ENCODE measurements around the gene METTL14. TPM values are rescaled to one million over a fixed set of nuclear protein-coding genes. Genes with fewer than 3 reads are reported as not detected.
A peak's percentile ranks its signal among the peaks of the same experiment; 100 is the strongest.

Gene METTL14
- total RNA-seq, 1 experiment from 2014 or later = 26.3 TPM

- no peaks in the 10 kb centered on the region for H3K27me3 ChIP-seq (ENCODE audit: insufficient read depth, low read depth)
- POLR2A ChIA-PET (ENCODE audit: unreplicated experiment) = no interaction called here
- H3K27ac ChIP-seq = no peak overlapping the region
- no peaks in the 10 kb centered on the region for H3K9me2 ChIP-seq (ENCODE audit: insufficient read depth)
- H3K4me2 ChIP-seq = peak overlapping the region; percentile 21; the same call in 1 of the 2 replicates
- no TSS peak for BruUV-seq (replicated peaks)
- CTCF ChIA-PET = interaction anchor here (0.6 kb wide), 1 partner anchor 92 kb away, joined by 17 read pairs; no protein-coding TSS in a partner anchor
- H2AFZ ChIP-seq = no peak overlapping the region
- peaks cover 12% of the 10 kb centered on the region; the same call in 1 of the 2 replicates for H3K4me1 ChIP-seq (replicated peaks; ENCODE audit: insufficient read depth)
- H3K36me3 ChIP-seq (ENCODE audit: low read depth) = no peaks in the 10 kb centered on the region
- no peaks in the 10 kb centered on the region for H4K20me1 ChIP-seq (ENCODE audit: insufficient read depth)
- DNase-seq = no peak
- intact Hi-C loops (cut with micrococcal nuclease; ENCODE audit: unreplicated experiment) = loop anchor here (10.0 kb wide), 1 partner anchor 399 kb away; no protein-coding TSS in a partner anchor
- peaks cover 25% of the 10 kb centered on the region for H3K79me2 ChIP-seq (ENCODE audit: low read depth)
- H3F3A ChIP-seq (ENCODE audit: insufficient read depth, low read depth) = no peaks in the 10 kb centered on the region
- no peak overlapping the region for H3K4me3 ChIP-seq
- H3K9me3 ChIP-seq (ENCODE audit: insufficient read depth, low read depth) = no peaks in the 10 kb centered on the region
- no peak for TF ChIP-seq CTCF (conservative IDR thresholded peaks at IDR 0.05)
- no peak for TF ChIP-seq EZH2 (IDR thresholded peaks at IDR 0.05; ENCODE audit: low read depth)
Observed at GRCh38 chr4:118683513-118683912, 1.7 kb upstream of the METTL14 start.

GRCh38 chr4:118703118-118703517 is 17.9 kb downstream of the METTL14 start:
- Histone ChIP-seq H3K36me3 (ENCODE audit: low read depth) (no peaks in the 10 kb centered on the region), H3K27me3 (ENCODE audit: insufficient read depth, low read depth) (no peaks in the 10 kb centered on the region), H3K4me1 (replicated peaks; ENCODE audit: insufficient read depth) (no peaks in the 10 kb centered on the region), H4K20me1 (ENCODE audit: insufficient read depth) (no peaks in the 10 kb centered on the region), H3K4me3 (no peak overlapping the region), H3K79me2 (ENCODE audit: low read depth) (no peaks in the 10 kb centered on the region), H3F3A (ENCODE audit: insufficient read depth, low read depth) (no peaks in the 10 kb centered on the region), H3K9me2 (ENCODE audit: insufficient read depth) (no peaks in the 10 kb centered on the region), H2AFZ (no peak overlapping the region), H3K4me2 (no peak overlapping the region), H3K9me3 (ENCODE audit: insufficient read depth, low read depth) (no peaks in the 10 kb centered on the region), H3K27ac (no peak overlapping the region)
- no peak for DNase-seq
- ChIA-PET CTCF (no interaction called here), POLR2A (ENCODE audit: unreplicated experiment) (no interaction called here)
- TF ChIP-seq EZH2 (IDR thresholded peaks at IDR 0.05; ENCODE audit: low read depth) (no peak), CTCF (conservative IDR thresholded peaks at IDR 0.05) (no peak)
- intact Hi-C loops (cut with micrococcal nuclease; ENCODE audit: unreplicated experiment) = no loop called here
- no TSS peak for BruUV-seq (replicated peaks)

- no peak overlapping the region for H3K27ac ChIP-seq
- H3K4me3 ChIP-seq = no peak overlapping the region
- H3K9me3 ChIP-seq (ENCODE audit: insufficient read depth, low read depth) = no peaks in the 10 kb centered on the region
- H3K4me1 ChIP-seq (replicated peaks; ENCODE audit: insufficient read depth) = no peaks in the 10 kb centered on the region
- CTCF ChIA-PET = no interaction called here
- no peak overlapping the region for H3K4me2 ChIP-seq
- no TSS peak for BruUV-seq (replicated peaks)
- no peaks in the 10 kb centered on the region for H3K9me2 ChIP-seq (ENCODE audit: insufficient read depth)
- H3K36me3 ChIP-seq (ENCODE audit: low read depth) = no peaks in the 10 kb centered on the region
- TF ChIP-seq EZH2 (IDR thresholded peaks at IDR 0.05; ENCODE audit: low read depth) (no peak), CTCF (conservative IDR thresholded peaks at IDR 0.05) (no peak)
- no peak overlapping the region for H2AFZ ChIP-seq
- POLR2A ChIA-PET (ENCODE audit: unreplicated experiment) = no interaction called here
- H3F3A ChIP-seq (ENCODE audit: insufficient read depth, low read depth) = no peaks in the 10 kb centered on the region
- intact Hi-C loops (cut with micrococcal nuclease; ENCODE audit: unreplicated experiment) = no loop called here
- no peaks in the 10 kb centered on the region for H3K27me3 ChIP-seq (ENCODE audit: insufficient read depth, low read depth)
- H4K20me1 ChIP-seq (ENCODE audit: insufficient read depth) = no peaks in the 10 kb centered on the region
- DNase-seq = no peak
- no peaks in the 10 kb centered on the region for H3K79me2 ChIP-seq (ENCODE audit: low read depth)
Observed at GRCh38 chr4:118711052-118711451, 25.9 kb downstream of the METTL14 start.
